Measurements from ENCODE around the gene PDP2. TPM values are rescaled to one million over a fixed set of nuclear protein-coding genes. Genes with fewer than 3 reads are reported as not detected.
A peak's percentile ranks its signal among the peaks of the same experiment; 100 is the strongest.
"Not testable (repeated sequence)": the region's sequence is repeated elsewhere in the genome, so short reads cannot be mapped to it uniquely, and the experiment has no call there.

Gene PDP2
- total RNA-seq, 1 experiment from 2014 or later: 28.4 TPM

DNA sequence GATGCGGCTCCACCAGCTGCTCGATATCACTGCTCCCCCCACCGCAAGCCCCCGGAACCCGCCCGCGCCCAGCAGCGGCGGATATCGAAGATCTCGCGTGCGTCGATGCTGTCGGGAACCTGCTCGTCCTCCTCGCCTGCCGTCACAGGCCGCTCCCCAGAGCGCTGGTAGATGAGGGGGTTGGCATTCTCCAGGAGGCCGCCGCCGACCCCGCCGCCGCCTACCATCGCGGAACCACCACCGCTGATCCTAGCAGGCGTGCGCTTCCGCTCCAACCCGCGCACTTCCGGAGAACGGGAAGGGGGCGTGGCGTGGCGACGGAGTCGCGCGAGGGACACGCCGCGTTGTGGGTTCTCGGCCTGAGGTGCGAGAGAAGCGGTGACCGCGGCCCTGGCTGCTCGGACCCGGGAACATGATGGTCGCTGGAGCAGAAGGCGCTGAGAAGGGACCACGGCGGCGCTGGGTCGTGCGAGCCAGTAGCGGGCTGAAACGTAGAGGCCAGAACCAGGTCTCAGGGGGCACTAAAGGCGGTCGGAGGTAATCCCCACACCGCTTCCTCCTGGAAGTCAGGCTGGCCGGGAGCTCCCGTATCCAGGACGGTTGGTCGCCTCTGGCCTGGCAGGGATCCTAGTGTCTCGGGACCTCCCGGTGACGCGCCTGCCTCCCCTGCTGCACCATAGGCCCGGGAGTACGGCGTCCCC, 54.0 kb downstream of the PDP2 start, which contains the start of gene CIAO2B (continued):
- no peak for TF ChIP-seq SMAD3 (CRISPR knock-in tag; IDR thresholded peaks at IDR 0.05; ENCODE audit: borderline replicate concordance)
- TF ChIP-seq JAZF1 (CRISPR knock-in tag; IDR thresholded peaks at IDR 0.05): no peak
- TF ChIP-seq NR3C1 (CRISPR knock-in tag; conservative IDR thresholded peaks at IDR 0.05; ENCODE audit: low read depth): no peak
- TF ChIP-seq ARID4B (CRISPR knock-in tag; IDR thresholded peaks at IDR 0.05; ENCODE audit: borderline replicate concordance): 0 out of 2 replicates have a peak, but pooled peaks have one; percentile 63
- TF ChIP-seq FOXP4 (CRISPR knock-in tag; IDR thresholded peaks at IDR 0.05): peak; percentile 58; the same call in 1 of the 2 replicates
- no peak for TF ChIP-seq USF1 (CRISPR knock-in tag; IDR thresholded peaks at IDR 0.05)
- no peak for TF ChIP-seq NFE2L1 (CRISPR knock-in tag; IDR thresholded peaks at IDR 0.05)
- TF ChIP-seq TEAD1 (CRISPR knock-in tag; IDR thresholded peaks at IDR 0.05): peak; percentile 29; the same call in 1 of the 2 replicates

- 0 out of 2 replicates have a peak, but pooled peaks have one; percentile 6 for ATAC-seq
- H3K4me3 Mint-ChIP-seq: peak overlapping the region; percentile 96
- H3K9me3 Mint-ChIP-seq; DNase-seq (ENCODE audit: low spot score); POLR2A ChIA-PET; H3K36me3 Mint-ChIP-seq; H3K27ac Mint-ChIP-seq: not testable (repeated sequence)
- peaks cover 13% of the 10 kb centered on the region for H3K27me3 Mint-ChIP-seq (ENCODE audit: low read depth)
- TF ChIP-seq, protein P1, sequence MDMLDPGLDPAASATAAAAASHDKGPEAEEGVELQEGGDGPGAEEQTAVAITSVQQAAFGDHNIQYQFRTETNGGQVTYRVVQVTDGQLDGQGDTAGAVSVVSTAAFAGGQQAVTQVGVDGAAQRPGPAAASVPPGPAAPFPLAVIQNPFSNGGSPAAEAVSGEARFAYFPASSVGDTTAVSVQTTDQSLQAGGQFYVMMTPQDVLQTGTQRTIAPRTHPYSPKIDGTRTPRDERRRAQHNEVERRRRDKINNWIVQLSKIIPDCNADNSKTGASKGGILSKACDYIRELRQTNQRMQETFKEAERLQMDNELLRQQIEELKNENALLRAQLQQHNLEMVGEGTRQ (CRISPR knock-in tag; IDR thresholded peaks at IDR 0.05): 0 out of 2 replicates have a peak, but pooled peaks have one; percentile 34
- CTCF ChIA-PET: interaction anchor here (0.9 to 2.1 kb wide), 2 partner anchors 26 to 39 kb away, joined by 5 read pairs; partner anchors contain the start of gene CES3
- H3K4me1 Mint-ChIP-seq: peaks cover 29% of the 10 kb centered on the region
These were observed 54.6 kb downstream of the PDP2 start for GRCh38 chr16:66934839-66935313.

GRCh38 chr16:66935314-66936011, 55.1 kb downstream of the PDP2 start, which contains the start of gene CES2:
CES2 (plus strand) TSS chr16:66935516; CDS start chr16:66935636, 120 bp downstream.
- TF ChIP-seq GABPB1 (CRISPR knock-in tag; IDR thresholded peaks at IDR 0.05) (peak; percentile 42; the same call in 1 of the 2 replicates), SMAD4 (CRISPR knock-in tag; IDR thresholded peaks at IDR 0.05) (no peak)
- H3K9me3 Mint-ChIP-seq: no peaks in the 10 kb centered on the region
- CTCF ChIA-PET: no interaction called here
- no peak within 1 kb of the TSS for H3K27ac Mint-ChIP-seq
- peaks cover 29% of the 10 kb centered on the region for H3K4me1 Mint-ChIP-seq
- no peak for DNase-seq (ENCODE audit: low spot score)
- H3K36me3 Mint-ChIP-seq: peaks cover 4% of the 10 kb centered on the region
- ATAC-seq: no peak
- H3K4me3 Mint-ChIP-seq: peak within 1 kb of the TSS; percentile 96
- POLR2A ChIA-PET: no interaction called here
- H3K27me3 Mint-ChIP-seq (ENCODE audit: low read depth): peaks cover 13% of the 10 kb centered on the region

Data from WTC11 (cell line).